Fibroblast of pulmonary artery (primary cell): ENCODE measurements around the gene MEGF11.

Experiments
- DNase-seq: peaks from one replicate; pipeline ENCODE4 v3.0.0-alpha.2; 2010; ENCODE audit warnings: low read depth
- H3K4me3 ChIP-seq: replicated peaks from 2 replicates; pipeline ENCODE4 v1.5.1; 2011; ENCODE audit warnings: low read depth, mild to moderate bottlenecking, control low read depth, low read length, moderate library complexity
- CTCF ChIP-seq: IDR thresholded peaks from 2 replicates; pipeline ENCODE4 v1.5.1; 2011; ENCODE audit warnings: mild to moderate bottlenecking, control low read depth, low read length, inconsistent platforms; ENCODE audit errors: missing control alignments

MEGF11 gene

GRCh38 chr15:65938604-65939003, 314.9 kb downstream of the MEGF11 start:
- TF ChIP-seq CTCF = no peak
- no peak for DNase-seq

GRCh38 chr15:65937476-65937875, 316.1 kb downstream of the MEGF11 start:
- DNase-seq = no peak
- H3K4me3 ChIP-seq = no peak overlapping the region
- no peak for TF ChIP-seq CTCF

More at GRCh38 chr15:65938604-65939003, 314.9 kb downstream of the MEGF11 start:
- H3K4me3 ChIP-seq = no peak overlapping the region

GRCh38 chr15:65937054-65937453, 316.5 kb downstream of the MEGF11 start:
- no peak for TF ChIP-seq CTCF
- DNase-seq = no peak
- H3K4me3 ChIP-seq = no peak overlapping the region

- no peak overlapping the region for H3K4me3 ChIP-seq
- no peak for TF ChIP-seq CTCF
- DNase-seq = no peak
Observed at GRCh38 chr15:65936282-65936681, 317.3 kb downstream of the MEGF11 start.

GRCh38 chr15:65935391-65935790, 318.2 kb downstream of the MEGF11 start:
- H3K4me3 ChIP-seq = no peak overlapping the region
- no peak for TF ChIP-seq CTCF
- no peak for DNase-seq

- no peak for TF ChIP-seq CTCF
Observed at GRCh38 chr15:65931221-65931620, 322.3 kb downstream of the MEGF11 start.

GRCh38 chr15:65930134-65930533, 323.4 kb downstream of the MEGF11 start:
- TF ChIP-seq CTCF = no peak
- H3K4me3 ChIP-seq = no peak overlapping the region
- DNase-seq = no peak

More at GRCh38 chr15:65931221-65931620, 322.3 kb downstream of the MEGF11 start:
- DNase-seq = no peak
- H3K4me3 ChIP-seq = no peak overlapping the region
